Measurements from ENCODE around the gene SCARB1. TPM values are rescaled to one million over a fixed set of nuclear protein-coding genes. Genes with fewer than 3 reads are reported as not detected.

SCARB1 gene
- total RNA-seq, 1 donor: 9.4 TPM

GRCh38 chr12:124736115-124737039 is 127.3 kb downstream of the SCARB1 start:
- H2AFZ ChIP-seq (ENCODE audit: low read length): no peak overlapping the region
- H4K20me1 ChIP-seq (ENCODE audit: insufficient read depth, low read length): no peaks in the 10 kb centered on the region
- peaks cover 17% of the 10 kb centered on the region for H3K4me1 ChIP-seq (ENCODE audit: insufficient read depth, low read length)
- no peaks in the 10 kb centered on the region for H3K27me3 ChIP-seq (ENCODE audit: insufficient read depth, low read length)
- H3K4me2 ChIP-seq (ENCODE audit: insufficient read depth, low read length): no peak overlapping the region
- H3K4me3 ChIP-seq (ENCODE audit: insufficient read depth, low read length): no peak overlapping the region
- peak; percentile 43 for DNase-seq (ENCODE audit: insufficient read length, low spot score, missing footprints)
- no peak overlapping the region for H3K27ac ChIP-seq (ENCODE audit: low read depth, low read length)
- H3K79me2 ChIP-seq (ENCODE audit: insufficient read depth, low read length): no peaks in the 10 kb centered on the region
- peaks cover 8% of the 10 kb centered on the region for H3K9me3 ChIP-seq (ENCODE audit: low read depth, low read length)
- H3K36me3 ChIP-seq (ENCODE audit: insufficient read depth, low read length): no peaks in the 10 kb centered on the region
- TF ChIP-seq, protein P1, sequence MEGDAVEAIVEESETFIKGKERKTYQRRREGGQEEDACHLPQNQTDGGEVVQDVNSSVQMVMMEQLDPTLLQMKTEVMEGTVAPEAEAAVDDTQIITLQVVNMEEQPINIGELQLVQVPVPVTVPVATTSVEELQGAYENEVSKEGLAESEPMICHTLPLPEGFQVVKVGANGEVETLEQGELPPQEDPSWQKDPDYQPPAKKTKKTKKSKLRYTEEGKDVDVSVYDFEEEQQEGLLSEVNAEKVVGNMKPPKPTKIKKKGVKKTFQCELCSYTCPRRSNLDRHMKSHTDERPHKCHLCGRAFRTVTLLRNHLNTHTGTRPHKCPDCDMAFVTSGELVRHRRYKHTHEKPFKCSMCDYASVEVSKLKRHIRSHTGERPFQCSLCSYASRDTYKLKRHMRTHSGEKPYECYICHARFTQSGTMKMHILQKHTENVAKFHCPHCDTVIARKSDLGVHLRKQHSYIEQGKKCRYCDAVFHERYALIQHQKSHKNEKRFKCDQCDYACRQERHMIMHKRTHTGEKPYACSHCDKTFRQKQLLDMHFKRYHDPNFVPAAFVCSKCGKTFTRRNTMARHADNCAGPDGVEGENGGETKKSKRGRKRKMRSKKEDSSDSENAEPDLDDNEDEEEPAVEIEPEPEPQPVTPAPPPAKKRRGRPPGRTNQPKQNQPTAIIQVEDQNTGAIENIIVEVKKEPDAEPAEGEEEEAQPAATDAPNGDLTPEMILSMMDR (IDR thresholded peaks at IDR 0.05; ENCODE audit: extremely low read depth, low read depth, low read length): no peak

- no peak overlapping the region for H3K4me3 ChIP-seq (ENCODE audit: insufficient read depth, low read length)
- H3K9me3 ChIP-seq (ENCODE audit: low read depth, low read length): no peaks in the 10 kb centered on the region
- no peaks in the 10 kb centered on the region for H3K79me2 ChIP-seq (ENCODE audit: insufficient read depth, low read length)
- TF ChIP-seq, protein P1 (IDR thresholded peaks at IDR 0.05; ENCODE audit: extremely low read depth, low read depth, low read length): no peak
- no peaks in the 10 kb centered on the region for H4K20me1 ChIP-seq (ENCODE audit: insufficient read depth, low read length)
- H3K27ac ChIP-seq (ENCODE audit: low read depth, low read length): no peak overlapping the region
- no peak overlapping the region for H3K4me2 ChIP-seq (ENCODE audit: insufficient read depth, low read length)
- no peaks in the 10 kb centered on the region for H3K27me3 ChIP-seq (ENCODE audit: insufficient read depth, low read length)
- no peak overlapping the region for H2AFZ ChIP-seq (ENCODE audit: low read length)
- H3K36me3 ChIP-seq (ENCODE audit: insufficient read depth, low read length): no peaks in the 10 kb centered on the region
- peak; percentile 90 for DNase-seq (ENCODE audit: insufficient read length, low spot score, missing footprints)
- H3K4me1 ChIP-seq (ENCODE audit: insufficient read depth, low read length): peaks cover 9% of the 10 kb centered on the region
Measured at GRCh38 chr12:124734224-124734788, 129.4 kb downstream of the SCARB1 start.

- Histone ChIP-seq H3K9me3 (ENCODE audit: low read depth, low read length) (no peaks in the 10 kb centered on the region), H3K27me3 (ENCODE audit: insufficient read depth, low read length) (no peaks in the 10 kb centered on the region), H3K27ac (ENCODE audit: low read depth, low read length) (no peak overlapping the region), H3K79me2 (ENCODE audit: insufficient read depth, low read length) (no peaks in the 10 kb centered on the region), H3K4me1 (ENCODE audit: insufficient read depth, low read length) (peaks cover 9% of the 10 kb centered on the region), H3K36me3 (ENCODE audit: insufficient read depth, low read length) (no peaks in the 10 kb centered on the region), H4K20me1 (ENCODE audit: insufficient read depth, low read length) (no peaks in the 10 kb centered on the region), H3K4me3 (ENCODE audit: insufficient read depth, low read length) (no peak overlapping the region), H2AFZ (ENCODE audit: low read length) (no peak overlapping the region), H3K4me2 (ENCODE audit: insufficient read depth, low read length) (no peak overlapping the region)
- TF ChIP-seq, protein P1 (IDR thresholded peaks at IDR 0.05; ENCODE audit: extremely low read depth, low read depth, low read length): no peak
- no peak for DNase-seq (ENCODE audit: insufficient read length, low spot score, missing footprints)
Measured at GRCh38 chr12:124733086-124733485, 130.6 kb downstream of the SCARB1 start.

All from osteoblast (primary cell).